Hepatic stellate cell (primary cell): ENCODE results near the gene ZBTB49.

Experiments used
- DNase-seq: peaks from one replicate; pipeline ENCODE4 v3.0.0; 2011; ENCODE audit warnings: low spot score

ZBTB49 gene

DNA sequence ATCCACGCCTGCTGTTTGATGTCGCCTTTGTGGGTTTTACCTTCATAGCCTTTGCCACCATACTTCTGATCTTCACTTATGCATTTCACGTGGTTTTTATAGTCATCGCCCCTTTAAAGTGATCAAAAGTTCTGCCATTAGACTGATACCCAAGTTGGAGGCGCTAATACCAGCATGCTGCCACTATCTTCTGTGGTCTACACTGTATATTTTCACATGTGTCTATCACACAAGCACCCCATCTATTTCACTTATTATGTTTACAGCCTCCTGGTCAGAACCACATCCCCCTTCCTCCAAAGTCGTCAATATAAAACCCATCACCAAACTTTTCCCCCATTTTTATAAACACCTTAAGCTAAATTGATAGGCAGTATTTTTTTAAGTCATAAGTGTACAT, 8.3 kb upstream of the ZBTB49 start:
- no peak for DNase-seq

DNA sequence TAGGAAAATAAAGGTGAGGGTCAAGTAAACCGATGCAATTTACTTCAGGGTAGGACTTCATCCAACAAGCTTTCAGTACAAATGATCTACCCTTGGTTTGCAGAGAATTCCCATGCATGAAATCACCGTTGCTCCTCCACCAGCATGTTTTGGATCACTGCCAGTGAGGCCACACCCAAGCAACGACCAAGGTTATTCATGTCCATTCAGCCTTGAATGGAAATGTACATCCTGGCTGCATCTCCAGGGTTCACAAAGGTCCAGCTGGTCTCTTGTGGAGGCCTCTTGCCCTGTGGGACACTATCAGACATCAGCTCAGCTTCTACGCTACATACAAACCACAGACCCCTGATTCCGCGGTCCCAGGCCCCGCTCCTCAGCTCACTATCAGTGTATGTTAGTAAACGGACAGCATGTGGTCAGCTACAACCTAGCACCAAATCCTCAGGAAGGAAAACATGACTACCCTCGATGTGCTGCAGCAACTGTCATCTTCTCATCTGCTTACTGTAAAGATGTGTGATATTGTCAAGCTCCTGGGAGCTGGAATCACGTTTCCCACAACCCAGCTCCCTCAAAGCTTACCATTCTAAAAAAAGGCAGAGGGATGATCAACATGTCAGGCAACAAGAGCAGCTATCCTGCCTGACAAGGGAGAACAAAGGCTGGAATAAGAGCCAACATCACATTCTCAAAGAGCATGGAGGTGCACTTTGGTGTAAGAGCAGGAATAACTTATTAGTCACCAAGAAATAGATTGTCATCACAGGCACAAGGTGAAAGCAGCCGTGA, 5.0 kb upstream of the ZBTB49 start:
- no peak for DNase-seq

DNA sequence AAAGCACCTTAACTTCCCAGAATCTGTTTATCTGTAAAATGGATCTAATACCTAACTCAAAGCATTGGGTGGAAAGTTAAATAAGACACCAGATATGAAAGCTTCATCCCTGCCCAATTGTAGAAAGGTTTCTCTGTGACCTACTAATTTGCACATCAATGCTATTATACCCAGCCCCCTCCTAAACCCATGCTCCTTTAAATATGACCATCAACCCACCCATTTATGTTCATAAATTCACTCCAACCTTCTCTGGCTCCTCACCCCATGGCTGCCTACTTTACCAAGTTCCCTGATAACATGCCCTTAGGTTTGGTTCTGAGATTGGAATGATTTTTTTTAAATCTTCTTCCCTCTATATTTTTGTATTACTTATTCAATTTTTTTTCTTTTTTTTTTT, 2.0 kb upstream of the ZBTB49 start:
- no peak for DNase-seq

DNA sequence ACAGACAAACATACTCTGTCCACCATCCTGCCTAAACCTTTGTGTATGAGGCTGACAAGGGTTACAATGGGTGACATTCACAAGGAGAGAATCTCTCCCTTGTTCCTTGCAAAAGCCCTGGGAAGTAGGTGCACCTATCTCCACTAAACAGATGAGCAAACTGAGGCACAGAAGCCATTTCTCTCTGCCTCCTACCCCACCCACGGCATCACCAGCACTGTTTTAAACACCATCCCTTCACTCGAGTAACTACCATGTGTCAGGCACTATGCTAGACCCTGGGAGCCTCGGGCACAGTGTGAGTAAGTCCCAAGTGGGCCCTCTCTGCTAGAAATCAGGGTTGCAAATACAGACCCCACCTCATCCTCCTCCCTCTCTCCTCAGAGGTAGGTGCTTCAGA, 996 bp upstream of the ZBTB49 start:
- DNase-seq: no peak

GRCh38 chr4:4289597-4289940, 482 bp upstream of the ZBTB49 start:
- no peak for DNase-seq

DNA sequence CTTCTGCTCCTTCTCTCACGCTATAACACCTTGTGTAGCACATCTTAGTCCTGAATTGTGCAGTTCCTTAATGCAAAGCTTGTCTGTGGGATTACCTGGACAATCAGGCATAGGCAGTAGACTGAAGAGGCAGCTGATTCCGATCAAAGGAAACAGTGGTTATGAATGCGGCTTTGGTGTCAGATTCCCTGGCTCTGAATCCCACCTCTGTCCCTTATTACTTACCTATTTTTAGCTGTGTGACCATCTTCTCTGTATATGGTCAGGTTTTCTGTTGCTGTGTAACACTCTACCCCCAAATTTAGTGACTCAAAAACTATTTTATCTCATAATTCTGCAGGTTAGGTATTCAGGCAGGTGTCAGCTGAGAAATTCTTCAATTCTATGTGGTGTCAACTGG, 3.2 kb downstream of the ZBTB49 start:
- no peak for DNase-seq

DNA sequence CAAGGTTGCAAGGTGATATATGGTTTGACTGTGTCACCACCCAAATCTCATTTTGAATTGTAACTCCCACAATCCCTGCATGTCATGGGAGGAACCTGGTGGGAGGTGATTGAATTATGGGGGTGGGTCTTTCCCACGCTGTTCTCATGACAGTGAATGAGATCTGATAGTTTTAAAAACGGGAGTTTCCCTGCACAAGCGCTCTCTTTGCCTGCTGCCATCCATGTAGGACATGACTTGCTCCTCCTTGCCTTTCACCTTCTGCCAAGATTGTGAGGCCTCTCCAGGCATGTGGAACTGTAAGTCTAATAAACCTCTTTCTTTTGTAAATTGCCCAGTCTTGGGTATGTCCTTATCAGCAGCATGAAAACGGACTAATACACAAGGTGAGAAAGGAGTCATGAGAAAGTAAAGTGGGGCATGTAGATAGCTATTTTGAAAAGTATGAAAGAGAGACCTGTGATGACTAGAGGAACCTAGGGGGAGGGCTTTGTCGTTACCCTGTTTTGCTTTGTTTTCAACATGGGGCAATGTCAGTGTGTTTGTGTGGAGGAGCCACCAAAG, 6.3 kb downstream of the ZBTB49 start:
- DNase-seq: no peak

GRCh38 chr4:4299006-4299405, 9.0 kb downstream of the ZBTB49 start:
- DNase-seq: no peak

GRCh38 chr4:4302001-4302400, 11.9 kb downstream of the ZBTB49 start:
- DNase-seq: no peak

GRCh38 chr4:4302416-4302815, 12.4 kb downstream of the ZBTB49 start:
- no peak for DNase-seq

- no peak for DNase-seq
Observed at GRCh38 chr4:4306920-4307319, 16.9 kb downstream of the ZBTB49 start.

- DNase-seq: peak; percentile 74
Observed at GRCh38 chr4:4308800-4309441, 18.9 kb downstream of the ZBTB49 start.

DNA sequence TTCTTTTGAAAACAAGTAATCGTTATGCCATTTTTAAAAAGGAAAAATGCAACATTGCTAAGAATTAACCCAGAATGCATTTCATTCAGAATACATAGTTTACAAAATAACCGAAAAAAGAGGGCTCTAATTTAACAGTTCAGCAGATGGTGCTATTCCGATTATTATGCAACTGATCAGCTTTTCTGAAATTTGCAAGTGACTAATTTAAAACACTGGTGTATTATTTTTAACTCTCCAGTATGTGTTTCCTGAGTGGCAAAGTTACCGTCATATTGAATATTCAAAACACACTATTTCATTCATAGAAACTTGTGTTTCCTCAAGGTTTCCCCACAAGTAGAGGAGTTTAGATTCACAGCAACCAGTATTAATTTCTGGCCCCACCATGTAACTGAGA, 21.1 kb downstream of the ZBTB49 start:
- no peak for DNase-seq

DNA sequence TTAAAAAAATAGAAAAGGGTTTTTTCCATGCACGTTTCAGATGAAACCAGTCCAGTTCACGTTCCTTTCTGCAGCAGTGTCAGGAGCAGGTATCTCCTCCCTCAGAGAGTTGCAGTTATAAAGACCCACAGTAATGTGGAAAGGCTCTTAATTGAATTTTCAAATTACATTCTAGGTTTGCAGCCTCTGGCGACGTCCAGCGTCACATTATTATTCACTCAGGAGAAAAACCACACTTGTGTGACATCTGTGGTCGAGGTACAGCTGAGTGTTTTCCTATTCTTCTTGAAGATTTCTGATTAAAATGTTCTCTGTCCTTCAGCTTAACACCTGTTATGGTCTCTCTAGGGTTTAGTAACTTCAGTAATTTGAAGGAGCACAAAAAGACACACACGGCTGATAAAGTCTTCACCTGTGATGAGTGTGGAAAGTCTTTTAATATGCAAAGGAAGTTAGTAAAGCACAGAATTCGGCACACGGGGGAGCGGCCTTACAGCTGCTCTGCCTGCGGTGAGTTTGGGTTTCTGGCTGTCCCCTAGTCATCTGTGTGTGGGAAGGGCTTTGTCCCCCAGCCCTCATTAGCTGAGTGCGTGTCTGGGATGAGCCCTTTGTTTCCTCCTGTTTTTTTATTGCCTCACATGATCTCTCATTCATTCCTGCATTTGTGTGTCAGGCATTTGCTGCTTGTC, 25.6 kb downstream of the ZBTB49 start:
- no peak for DNase-seq

- DNase-seq: no peak
Observed at GRCh38 chr4:4316150-4316495, 26.1 kb downstream of the ZBTB49 start.

DNA sequence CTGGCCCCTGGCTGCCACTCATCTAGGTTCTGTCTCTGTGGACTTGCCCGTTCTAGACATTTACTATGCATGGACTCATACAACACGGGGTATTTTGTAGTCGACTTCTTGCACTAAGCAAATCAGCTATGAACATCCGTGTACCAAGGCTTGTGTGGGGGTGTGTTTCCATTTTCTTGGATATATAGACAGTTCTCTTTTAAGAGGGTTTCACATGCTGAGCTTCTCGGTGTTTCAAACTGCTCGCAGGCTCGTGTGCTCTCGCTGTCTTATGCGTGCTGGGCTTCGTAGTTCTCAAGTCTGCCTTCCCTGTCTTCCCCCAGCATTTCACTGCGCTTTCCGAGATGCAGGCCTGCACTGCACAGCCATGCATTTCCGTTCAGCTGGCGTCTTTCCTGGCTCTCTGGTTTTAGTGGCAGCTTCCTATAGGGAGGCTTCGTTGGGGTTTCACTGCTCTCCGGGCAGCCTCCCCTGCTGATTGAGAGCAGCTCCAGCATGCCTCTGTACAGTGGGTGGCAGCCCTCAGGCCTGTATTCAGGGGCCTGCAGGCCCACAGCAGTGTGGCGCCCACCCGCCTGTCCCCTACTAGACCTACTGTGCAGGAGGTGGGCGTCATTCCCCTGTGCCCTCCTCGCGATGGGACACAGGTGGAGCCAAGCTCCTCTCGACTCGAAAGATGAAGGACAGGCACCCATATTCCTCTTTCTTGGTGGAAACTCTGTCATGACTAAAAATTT, 27.6 kb downstream of the ZBTB49 start:
- DNase-seq: no peak

DNA sequence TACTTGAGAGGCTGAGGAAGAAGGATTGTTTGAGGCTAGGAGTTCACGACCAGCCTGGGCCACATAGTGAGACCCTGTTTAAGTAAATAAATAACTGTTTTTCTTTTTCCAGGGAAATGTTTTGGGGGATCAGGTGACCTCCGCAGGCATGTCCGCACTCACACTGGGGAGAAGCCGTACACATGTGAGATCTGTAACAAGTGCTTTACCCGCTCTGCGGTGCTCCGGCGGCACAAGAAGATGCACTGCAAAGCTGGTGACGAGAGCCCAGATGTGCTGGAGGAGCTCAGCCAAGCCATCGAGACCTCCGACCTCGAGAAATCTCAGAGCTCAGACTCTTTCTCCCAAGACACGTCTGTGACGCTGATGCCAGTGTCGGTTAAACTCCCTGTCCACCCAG, 30.5 kb downstream of the ZBTB49 start:
- DNase-seq: no peak

- DNase-seq: no peak
Observed at GRCh38 chr4:4320951-4321714, 31.1 kb downstream of the ZBTB49 start.

GRCh38 chr4:4321951-4322688, 32.1 kb downstream of the ZBTB49 start:
- DNase-seq: no peak

- DNase-seq: no peak
Observed at GRCh38 chr4:4323705-4324534, 33.9 kb downstream of the ZBTB49 start.
